Spinal cord (tissue), 10 donors: ENCODE results near the gene TRPM8. TPM values are rescaled to one million over a fixed set of nuclear protein-coding genes. Genes with fewer than 3 reads are reported as not detected.
"Not testable (repeated sequence)": the region's sequence is repeated elsewhere in the genome, so short reads cannot be mapped to it uniquely, and the experiment has no call there.

ENCODE experiments used
- DNase-seq, 6 donors: peaks; one replicate each; pipeline versions ENCODE4 v3.0.0 to v3.0.0-alpha.2; 2013 to 2015; ENCODE audit warnings: low spot score in 6 of 6, low read depth in 4 of 6
- H3K27ac ChIP-seq: one replicate; pipeline ENCODE4 v1.5.1; 2013; ENCODE audit warnings: low read depth, low read length, control low read depth
- H3K27me3 ChIP-seq: one replicate; pipeline ENCODE4 v1.6.1; 2013; ENCODE audit warnings: low read length; ENCODE audit not compliant: control insufficient read depth, insufficient read depth
- H3K36me3 ChIP-seq: one replicate; pipeline ENCODE4 v1.6.1; 2013; ENCODE audit warnings: low read length; ENCODE audit not compliant: control insufficient read depth, insufficient read depth
- H3K4me1 ChIP-seq: one replicate; pipeline ENCODE4 v1.6.1; 2013; ENCODE audit warnings: low read length; ENCODE audit not compliant: control insufficient read depth, insufficient read depth
- H3K4me3 ChIP-seq: one replicate; pipeline ENCODE4 v1.5.1; 2013; ENCODE audit warnings: low read depth, low read length, control low read depth
- H3K9me3 ChIP-seq: one replicate; pipeline ENCODE4 v1.6.1; 2013; ENCODE audit warnings: low read length; ENCODE audit not compliant: control insufficient read depth, insufficient read depth
- WGBS: methylation state at CpG from one replicate; pipeline ENCODE4 v1.1.5; 2013; ENCODE audit warnings: missing lambda C conversion rate; ENCODE audit not compliant: insufficient coverage; 5-methylcytosine and 5-hydroxymethylcytosine counted together
- long read RNA-seq, 4 donors: transcript quantifications; one replicate each; lab custom pipeline, GENCODE V29; 2026
- polyA plus RNA-seq, 2 donors: library from polyadenylated mRNA; unstranded; fragments of 120-200 nt; gene quantifications; one replicate each; pipeline ENCODE4 v1.2.1, GENCODE V29; 2013; ENCODE audit not compliant: insufficient read length in 2 of 2
- total RNA-seq, 2 donors: library from RNA; depleted of rRNA in 1 of 2; stranded (reverse); fragments of 120-200 nt in 1 of 2; fragments of >200 nt in 1 of 2; gene quantifications; one replicate each; pipeline versions ENCODE4 v1.2.3 to v1.2.4, GENCODE V29; 2013 to 2014
- donor health status: healthy.

The TRPM8 gene
- total RNA-seq (1 to 10 TPM in 1 of 2 donors, under 1 TPM in 1; 0.22 to 1.9 TPM), polyA plus RNA-seq (1 to 10 TPM; 1.1 TPM)
- long read RNA-seq, donor 1 = 0 reads
- long read RNA-seq, donor 2 = 0 reads
- long read RNA-seq, donor 3 = 0 reads
- long read RNA-seq, donor 4 = 0 reads

- peak in 2 of 6 donors; percentile 33 to 70 for DNase-seq
- Histone ChIP-seq H3K27ac (no peak within 1 kb of the TSS), H3K4me3 (no peak within 1 kb of the TSS), H3K4me1 (no peaks in the 10 kb centered on the region), H3K36me3 (no peaks in the 10 kb centered on the region), H3K9me3 (no peaks in the 10 kb centered on the region), H3K27me3 (no peaks in the 10 kb centered on the region)
- WGBS = 10% methylated on average over 2 of the region's 5 CpGs
Observed at GRCh38 chr2:233917116-233917515, at the start of gene TRPM8. TRPM8 (plus strand) TSS chr2:233917373; CDS start chr2:233926538, 9,165 bp downstream.

- peak within 1 kb of the TSS; percentile 49 for H3K4me3 ChIP-seq
- peak in 4 of 6 donors; percentile 17 to 79 (median 58) for DNase-seq
- H3K27me3 ChIP-seq = no peaks in the 10 kb centered on the region
- peaks cover 3% of the 10 kb centered on the region for H3K36me3 ChIP-seq
- H3K4me1 ChIP-seq = peaks cover 5% of the 10 kb centered on the region
- WGBS = 18% methylated on average over 35 of the region's 50 CpGs
- H3K27ac ChIP-seq = peak within 1 kb of the TSS; percentile 15
- peaks cover 3% of the 10 kb centered on the region for H3K9me3 ChIP-seq
Observed at GRCh38 chr2:233867993-233868532, 49.1 kb upstream of the TRPM8 start, which contains the start of gene MSL3B. MSL3B (minus strand) TSS chr2:233868386.

- no peaks in the 10 kb centered on the region for H3K27me3 ChIP-seq
- H3K36me3 ChIP-seq = peaks cover 1% of the 10 kb centered on the region
- no CpG with 5 or more reads among the region's 4 CpGs for WGBS
- DNase-seq = no peak
- no peak overlapping the region for H3K4me3 ChIP-seq
- peaks cover 5% of the 10 kb centered on the region for H3K4me1 ChIP-seq
- no peak overlapping the region for H3K27ac ChIP-seq
- H3K9me3 ChIP-seq = peaks cover 3% of the 10 kb centered on the region
Observed at GRCh38 chr2:233871432-233871831, 45.7 kb upstream of the TRPM8 start.

GRCh38 chr2:233872125-233872524 is 45.0 kb upstream of the TRPM8 start:
- H3K4me1 ChIP-seq, H3K9me3 ChIP-seq, H3K27me3 ChIP-seq, DNase-seq, H3K4me3 ChIP-seq, H3K27ac ChIP-seq, H3K36me3 ChIP-seq: not testable (repeated sequence)
- WGBS = 71% methylated on average over 1 of the region's 2 CpGs

- Histone ChIP-seq H3K4me1 (no peaks in the 10 kb centered on the region), H3K27ac (no peak overlapping the region), H3K27me3 (no peaks in the 10 kb centered on the region), H3K9me3 (no peaks in the 10 kb centered on the region), H3K4me3 (no peak overlapping the region), H3K36me3 (no peaks in the 10 kb centered on the region)
- no peak for DNase-seq
Observed at GRCh38 chr2:233882353-233882752, 34.8 kb upstream of the TRPM8 start.

GRCh38 chr2:233892793-233893192 is 24.4 kb upstream of the TRPM8 start:
- Histone ChIP-seq H3K27me3 (no peaks in the 10 kb centered on the region), H3K9me3 (no peaks in the 10 kb centered on the region), H3K4me1 (no peaks in the 10 kb centered on the region), H3K36me3 (no peaks in the 10 kb centered on the region), H3K27ac (no peak overlapping the region), H3K4me3 (no peak overlapping the region)
- no peak for DNase-seq
- whole genome bisulfite sequencing = 95% methylated on average over 2 of the region's 2 CpGs

GRCh38 chr2:233896253-233896652 is 20.9 kb upstream of the TRPM8 start:
- not testable (repeated sequence) for H3K4me3 ChIP-seq, H3K27me3 ChIP-seq, H3K9me3 ChIP-seq, H3K4me1 ChIP-seq, H3K36me3 ChIP-seq, H3K27ac ChIP-seq, DNase-seq
- no CpG with 5 or more reads among the region's 2 CpGs for WGBS

GRCh38 chr2:233901367-233901766 is 15.8 kb upstream of the TRPM8 start:
- H3K27ac ChIP-seq = no peak overlapping the region
- DNase-seq = no peak
- H3K9me3 ChIP-seq = no peaks in the 10 kb centered on the region
- WGBS = 40% methylated on average over 2 of the region's 4 CpGs
- no peak overlapping the region for H3K4me3 ChIP-seq
- no peaks in the 10 kb centered on the region for H3K36me3 ChIP-seq
- H3K4me1 ChIP-seq = no peaks in the 10 kb centered on the region
- no peaks in the 10 kb centered on the region for H3K27me3 ChIP-seq

- no peaks in the 10 kb centered on the region for H3K4me1 ChIP-seq
- peak in 1 of 6 donors; percentile 51 for DNase-seq
- H3K27me3 ChIP-seq = no peaks in the 10 kb centered on the region
- no peak overlapping the region for H3K4me3 ChIP-seq
- no peaks in the 10 kb centered on the region for H3K9me3 ChIP-seq
- H3K27ac ChIP-seq = no peak overlapping the region
- WGBS = 89% methylated on average over 3 of the region's 4 CpGs
- H3K36me3 ChIP-seq = no peaks in the 10 kb centered on the region
Observed at GRCh38 chr2:233901884-233902283, 15.3 kb upstream of the TRPM8 start.

GRCh38 chr2:233905945-233906344 is 11.2 kb upstream of the TRPM8 start:
- DNase-seq = no peak
- no peak overlapping the region for H3K4me3 ChIP-seq
- no peaks in the 10 kb centered on the region for H3K4me1 ChIP-seq
- H3K27me3 ChIP-seq = no peaks in the 10 kb centered on the region
- H3K36me3 ChIP-seq = no peaks in the 10 kb centered on the region
- no peak overlapping the region for H3K27ac ChIP-seq
- no peaks in the 10 kb centered on the region for H3K9me3 ChIP-seq
- 100% methylated on average over 1 of the region's 4 CpGs for WGBS
